Activated naive CD8-positive, alpha-beta T cell treated with anti-CD3 and anti-CD28 coated beads, Interleukin-2, amount 50 U/mL, for 24 hours (primary cell): ENCODE data around the gene WNT7A.

Experiments
- ATAC-seq: fragments of 150-1000 bp; cut with Tn5 transposase; one replicate; pipeline ENCODE4 v1.10.0; 2021
- DNase-seq: peaks from one replicate; pipeline ENCODE4 v3.0.0; 2021
- H3K27ac Mint-ChIP-seq: one replicate; pipeline ENCODE4 v1.8.0; 2021; ENCODE audit warnings: mild to moderate bottlenecking, mixed read lengths
- H3K27me3 Mint-ChIP-seq: one replicate; pipeline ENCODE4 v1.8.0; 2021; ENCODE audit warnings: mixed read lengths
- H3K36me3 Mint-ChIP-seq: one replicate; pipeline ENCODE4 v1.8.0; 2021; ENCODE audit warnings: low read depth, mixed read lengths
- H3K4me1 Mint-ChIP-seq: one replicate; pipeline ENCODE4 v1.8.0; 2021; ENCODE audit warnings: mixed read lengths
- H3K4me3 Mint-ChIP-seq: one replicate; pipeline ENCODE4 v1.8.0; 2021; ENCODE audit warnings: mild to moderate bottlenecking, moderate library complexity, mixed read lengths
- H3K9me3 Mint-ChIP-seq: one replicate; pipeline ENCODE4 v1.8.0; 2021; ENCODE audit warnings: mixed read lengths

The WNT7A gene

GRCh38 chr3:13877911-13878280 is 2.0 kb downstream of the WNT7A start:
- H3K27me3 Mint-ChIP-seq = peaks cover 42% of the 10 kb centered on the region
- no peaks in the 10 kb centered on the region for H3K36me3 Mint-ChIP-seq
- peak overlapping the region; percentile 66 for H3K4me3 Mint-ChIP-seq
- H3K9me3 Mint-ChIP-seq = no peaks in the 10 kb centered on the region
- DNase-seq = no peak
- peaks cover 3% of the 10 kb centered on the region for H3K4me1 Mint-ChIP-seq
- H3K27ac Mint-ChIP-seq = no peak overlapping the region
- ATAC-seq = no peak

DNA sequence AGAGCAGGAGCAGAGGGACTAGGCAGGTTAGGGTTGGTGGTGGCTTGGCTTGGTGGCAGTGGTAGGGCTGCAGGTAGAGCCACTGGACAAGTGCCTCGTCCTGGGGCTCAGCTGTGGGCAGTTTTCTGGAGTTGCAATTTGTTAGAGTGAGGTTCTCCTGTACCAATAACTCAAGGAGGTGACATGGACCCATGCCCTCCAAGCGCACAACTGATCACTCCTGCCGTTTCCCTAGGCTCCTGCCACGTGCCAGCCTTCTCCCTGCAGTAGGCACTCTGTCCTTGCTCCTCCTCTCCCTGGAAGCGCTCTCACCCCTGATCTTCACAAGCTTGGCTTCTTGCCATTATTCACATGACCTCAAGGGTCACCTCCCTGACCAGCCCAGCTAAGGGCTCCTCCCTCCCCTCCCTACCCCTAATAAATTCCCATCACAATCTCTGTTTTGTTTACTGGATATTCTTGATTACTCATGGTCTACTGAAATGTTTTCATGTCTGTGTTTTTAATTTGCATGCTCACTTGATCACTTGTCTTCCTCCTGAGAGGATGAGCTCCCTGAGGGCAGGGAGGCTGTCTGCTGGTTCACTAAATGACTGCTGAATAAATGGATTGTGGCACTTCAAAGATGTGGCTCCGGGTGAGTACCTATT is 3.3 kb downstream of the WNT7A start:
- Mint-ChIP-seq H3K27me3 (peaks cover 36% of the 10 kb centered on the region), H3K9me3 (no peaks in the 10 kb centered on the region), H3K27ac (no peak overlapping the region), H3K4me3 (no peak overlapping the region), H3K4me1 (peaks cover 3% of the 10 kb centered on the region), H3K36me3 (no peaks in the 10 kb centered on the region)
- no peak for DNase-seq
- ATAC-seq = no peak

- no peaks in the 10 kb centered on the region for H3K36me3 Mint-ChIP-seq
These were observed 5.0 kb downstream of the WNT7A start for GRCh38 chr3:13874891-13875290.

DNA sequence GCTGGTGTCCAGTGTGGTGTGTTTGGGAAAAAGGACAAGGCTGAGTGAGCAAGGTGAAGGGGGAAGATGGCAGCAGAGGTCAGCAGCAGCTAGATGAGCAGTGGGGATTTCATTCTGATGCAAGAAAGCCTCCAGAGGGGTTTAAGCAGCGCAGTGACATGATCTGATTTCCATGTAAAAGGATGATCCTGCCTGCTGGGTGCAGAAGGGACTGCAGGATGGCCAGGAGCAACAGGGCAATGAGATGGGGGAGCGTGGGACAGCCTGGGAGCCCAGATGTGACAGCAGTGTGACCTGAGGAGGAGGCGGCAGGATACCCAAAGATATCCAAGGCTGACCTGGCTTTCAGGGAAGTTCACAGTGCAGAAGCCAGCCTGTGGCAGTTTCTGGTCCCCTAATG is 6.1 kb downstream of the WNT7A start:
- H3K4me1 Mint-ChIP-seq = peaks cover 5% of the 10 kb centered on the region
- DNase-seq (no peak), ATAC-seq (no peak)
- H3K9me3 Mint-ChIP-seq = no peaks in the 10 kb centered on the region
- no peaks in the 10 kb centered on the region for H3K36me3 Mint-ChIP-seq
- no peak overlapping the region for H3K27ac Mint-ChIP-seq
- H3K27me3 Mint-ChIP-seq = peaks cover 24% of the 10 kb centered on the region
- H3K4me3 Mint-ChIP-seq = no peak overlapping the region

More at GRCh38 chr3:13874891-13875290, 5.0 kb downstream of the WNT7A start:
- ATAC-seq (no peak), DNase-seq (no peak)
- Mint-ChIP-seq H3K27me3 (peaks cover 29% of the 10 kb centered on the region), H3K27ac (no peak overlapping the region), H3K4me3 (no peak overlapping the region), H3K9me3 (no peaks in the 10 kb centered on the region), H3K4me1 (peaks cover 2% of the 10 kb centered on the region)

DNA sequence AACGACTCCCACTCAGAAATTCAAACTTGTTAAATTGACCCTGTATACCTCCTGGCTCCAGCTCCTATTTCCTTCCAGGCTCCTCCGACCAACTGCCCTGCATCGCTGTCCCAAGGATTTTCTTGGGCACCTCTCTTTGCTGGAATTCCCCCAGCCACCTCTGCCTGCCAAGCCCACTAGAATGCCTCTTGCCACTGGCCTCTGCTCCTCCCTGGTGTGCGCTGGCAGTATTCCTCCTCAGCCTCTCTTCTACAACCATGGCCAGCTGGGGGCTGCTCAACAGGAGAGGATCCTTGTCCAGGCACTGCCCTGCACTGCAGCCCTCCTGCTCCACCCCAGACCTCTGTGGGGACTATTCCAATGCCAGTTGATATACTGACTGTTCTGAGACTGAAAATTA is 7.4 kb downstream of the WNT7A start:
- Mint-ChIP-seq H3K27ac (no peak overlapping the region), H3K4me3 (no peak overlapping the region), H3K36me3 (no peaks in the 10 kb centered on the region), H3K9me3 (no peaks in the 10 kb centered on the region), H3K4me1 (peaks cover 11% of the 10 kb centered on the region), H3K27me3 (peaks cover 17% of the 10 kb centered on the region)
- ATAC-seq (no peak), DNase-seq (no peak)

DNA sequence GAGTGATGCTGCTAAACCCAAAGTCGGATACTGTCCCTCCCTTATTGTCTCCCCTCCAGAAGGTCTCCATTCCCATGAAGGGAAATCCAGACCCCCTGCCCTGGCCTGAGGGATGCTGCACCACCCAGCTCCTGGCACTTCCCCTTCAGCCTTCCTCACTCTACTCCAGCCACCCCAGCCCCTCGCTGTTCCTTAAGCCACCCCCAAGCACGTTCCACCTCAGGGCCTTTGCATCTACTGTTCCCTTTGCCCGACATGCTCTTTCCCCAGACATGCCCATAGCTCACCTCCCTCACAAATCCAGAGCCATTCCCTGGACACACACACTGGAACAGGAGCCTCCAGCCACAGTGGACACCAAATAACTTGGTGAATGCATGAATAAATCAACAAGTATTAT is 8.1 kb downstream of the WNT7A start:
- Mint-ChIP-seq H3K27ac (no peak overlapping the region), H3K36me3 (no peaks in the 10 kb centered on the region), H3K27me3 (peaks cover 12% of the 10 kb centered on the region), H3K9me3 (no peaks in the 10 kb centered on the region), H3K4me1 (peaks cover 18% of the 10 kb centered on the region), H3K4me3 (no peak overlapping the region)
- DNase-seq (no peak), ATAC-seq (no peak)

GRCh38 chr3:13870902-13871301 is 9.0 kb downstream of the WNT7A start:
- Mint-ChIP-seq H3K36me3 (no peaks in the 10 kb centered on the region), H3K27ac (no peak overlapping the region), H3K4me3 (no peak overlapping the region), H3K9me3 (no peaks in the 10 kb centered on the region), H3K27me3 (peaks cover 4% of the 10 kb centered on the region), H3K4me1 (peaks cover 27% of the 10 kb centered on the region)
- DNase-seq (no peak), ATAC-seq (no peak)

GRCh38 chr3:13869761-13870343 is 10.0 kb downstream of the WNT7A start:
- H3K27me3 Mint-ChIP-seq = peaks cover 2% of the 10 kb centered on the region
- H3K4me1 Mint-ChIP-seq = peaks cover 35% of the 10 kb centered on the region
- no peak overlapping the region for H3K4me3 Mint-ChIP-seq
- H3K9me3 Mint-ChIP-seq = no peaks in the 10 kb centered on the region
- no peaks in the 10 kb centered on the region for H3K36me3 Mint-ChIP-seq
- DNase-seq (no peak), ATAC-seq (no peak)
- H3K27ac Mint-ChIP-seq = no peak overlapping the region

GRCh38 chr3:13868844-13869724 is 10.8 kb downstream of the WNT7A start:
- no peak for ATAC-seq
- no peak for DNase-seq
- Mint-ChIP-seq H3K4me3 (no peak overlapping the region), H3K9me3 (no peaks in the 10 kb centered on the region), H3K4me1 (peaks cover 35% of the 10 kb centered on the region), H3K27ac (no peak overlapping the region), H3K36me3 (no peaks in the 10 kb centered on the region), H3K27me3 (peaks cover 2% of the 10 kb centered on the region)

DNA sequence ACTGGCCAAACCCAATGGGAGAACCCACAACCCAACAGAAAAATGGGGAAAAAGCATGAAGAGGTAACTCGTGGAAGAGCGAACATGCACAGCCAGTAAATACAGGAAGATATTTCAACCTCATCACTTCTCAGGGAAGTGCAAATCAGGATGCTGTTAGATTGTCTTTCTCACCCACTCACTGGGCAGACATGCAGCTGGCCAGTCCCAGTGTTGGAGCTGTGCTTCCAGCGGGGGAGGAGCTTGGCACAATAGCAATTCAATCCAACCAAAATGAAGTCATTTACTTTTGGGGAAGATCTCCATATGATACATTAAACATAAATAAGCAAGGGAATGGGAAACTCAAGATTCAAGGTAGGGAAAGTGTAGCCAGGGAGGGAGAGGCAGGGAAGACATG is 12.1 kb downstream of the WNT7A start:
- Mint-ChIP-seq H3K27ac (no peak overlapping the region), H3K4me1 (peaks cover 35% of the 10 kb centered on the region), H3K9me3 (no peaks in the 10 kb centered on the region), H3K4me3 (no peak overlapping the region), H3K36me3 (no peaks in the 10 kb centered on the region), H3K27me3 (peaks cover 2% of the 10 kb centered on the region)
- ATAC-seq = no peak
- DNase-seq = no peak

DNA sequence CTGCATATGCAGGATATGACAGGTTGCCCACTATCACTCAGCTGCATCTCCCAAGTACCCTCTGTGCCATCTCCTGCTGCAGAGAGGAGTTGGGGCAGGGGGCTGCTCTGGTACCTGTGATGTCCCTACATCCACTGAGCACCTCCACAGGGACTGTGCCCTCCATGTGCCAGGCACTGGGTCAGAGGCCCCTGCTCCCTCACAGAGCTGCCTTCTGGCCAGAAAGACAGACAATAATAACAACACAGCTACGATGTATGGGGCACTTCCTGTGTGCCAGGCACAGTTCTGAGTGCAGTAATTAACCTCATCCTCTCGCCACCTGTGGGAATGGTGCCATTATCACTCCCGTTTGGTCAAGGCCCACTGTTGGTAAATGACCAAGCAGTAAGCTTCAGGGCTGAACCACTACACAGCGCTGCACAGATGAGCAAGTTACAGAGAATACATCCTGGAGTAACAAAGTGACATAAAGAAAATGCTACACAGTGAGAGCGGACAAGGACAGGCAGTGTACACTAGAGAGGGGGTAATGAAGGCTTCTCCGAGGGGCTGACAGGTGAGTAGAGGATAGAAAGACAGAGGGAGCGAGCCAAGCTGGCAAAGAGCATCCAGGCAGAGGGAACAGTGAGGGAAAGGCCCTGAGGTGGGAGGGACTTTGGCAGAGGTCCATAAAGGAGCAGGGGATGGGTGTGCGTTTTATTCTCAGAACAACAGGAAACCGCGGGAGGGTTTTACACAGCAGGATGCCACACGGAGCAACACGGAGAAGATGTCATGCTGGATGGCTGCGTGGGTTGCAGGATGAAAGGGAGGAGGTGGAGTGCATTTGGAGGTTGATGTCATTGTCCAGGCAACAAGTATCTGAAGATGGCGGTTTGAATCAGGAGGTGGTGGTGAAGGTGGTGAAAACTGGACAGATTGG is 13.6 kb downstream of the WNT7A start:
- H3K27me3 Mint-ChIP-seq = peaks cover 2% of the 10 kb centered on the region
- H3K4me3 Mint-ChIP-seq = peak overlapping the region; percentile 4
- H3K4me1 Mint-ChIP-seq = peaks cover 35% of the 10 kb centered on the region
- DNase-seq = peak; percentile 41
- H3K9me3 Mint-ChIP-seq = no peaks in the 10 kb centered on the region
- peak; percentile 74 for ATAC-seq
- H3K36me3 Mint-ChIP-seq = no peaks in the 10 kb centered on the region
- peak overlapping the region; percentile 13 for H3K27ac Mint-ChIP-seq

- Mint-ChIP-seq H3K4me3 (no peak overlapping the region), H3K36me3 (no peaks in the 10 kb centered on the region), H3K27me3 (peaks cover 2% of the 10 kb centered on the region), H3K27ac (no peak overlapping the region), H3K9me3 (no peaks in the 10 kb centered on the region), H3K4me1 (peaks cover 35% of the 10 kb centered on the region)
- DNase-seq = no peak
- ATAC-seq = no peak
These were observed 14.3 kb downstream of the WNT7A start for GRCh38 chr3:13865581-13865980.

DNA sequence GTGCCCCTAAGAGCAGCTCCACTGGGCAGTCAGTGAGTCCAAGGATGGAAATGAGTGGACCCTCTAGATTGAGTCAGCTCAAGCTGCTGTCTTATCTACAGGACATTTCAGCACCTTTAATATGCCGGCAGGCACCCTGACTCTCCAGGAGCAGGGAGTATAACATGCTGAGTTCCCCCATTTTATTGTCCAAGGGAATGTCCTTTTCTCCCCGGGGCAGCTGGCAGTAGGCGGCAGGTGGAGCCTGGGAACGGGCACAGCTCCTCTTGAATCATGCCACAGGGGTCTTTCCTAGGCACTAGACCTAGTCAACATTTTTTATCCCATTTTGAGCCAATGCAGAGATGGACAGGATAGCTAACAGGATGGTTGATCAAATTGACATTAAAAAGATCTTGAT is 14.8 kb downstream of the WNT7A start:
- Mint-ChIP-seq H3K9me3 (no peaks in the 10 kb centered on the region), H3K27me3 (peaks cover 2% of the 10 kb centered on the region), H3K36me3 (no peaks in the 10 kb centered on the region), H3K4me1 (peaks cover 35% of the 10 kb centered on the region), H3K4me3 (no peak overlapping the region), H3K27ac (no peak overlapping the region)
- DNase-seq (no peak), ATAC-seq (no peak)

DNA sequence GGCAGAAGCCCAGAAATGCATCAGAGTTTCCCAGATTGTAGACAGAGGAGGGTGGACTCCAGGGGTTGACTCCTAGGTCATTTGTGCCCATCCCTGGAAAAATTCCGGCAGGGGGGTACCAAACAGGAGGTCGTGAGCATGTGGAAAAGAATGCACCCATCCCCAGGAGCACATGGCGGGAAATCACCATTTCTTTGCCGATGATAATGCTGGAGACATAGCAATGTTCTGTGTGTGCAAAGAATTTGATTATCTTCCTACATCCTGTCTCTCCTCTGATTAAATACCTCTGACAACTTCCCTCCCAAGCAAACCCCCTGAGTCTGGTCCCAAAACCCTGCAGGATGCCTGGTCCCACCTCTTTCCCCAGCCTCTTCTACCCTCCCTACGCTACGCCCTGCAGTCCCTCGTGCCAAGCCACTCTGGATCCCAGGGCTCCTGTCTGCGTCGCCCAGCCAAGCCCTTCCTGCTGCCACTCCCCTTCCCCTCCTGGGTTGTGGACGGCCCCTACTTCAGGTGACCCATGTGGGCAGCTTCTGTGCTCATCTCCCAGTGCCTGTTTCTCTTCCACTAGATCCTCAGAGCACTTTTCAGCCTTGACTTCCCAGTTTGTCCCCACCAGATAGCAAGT is 15.8 kb downstream of the WNT7A start:
- no peak overlapping the region for H3K27ac Mint-ChIP-seq
- H3K27me3 Mint-ChIP-seq = peaks cover 2% of the 10 kb centered on the region

More for the DNA sequence above, 15.8 kb downstream of the WNT7A start:
- H3K36me3 Mint-ChIP-seq = no peaks in the 10 kb centered on the region
- DNase-seq = no peak
- H3K4me1 Mint-ChIP-seq = peaks cover 34% of the 10 kb centered on the region
- no peak for ATAC-seq
- no peaks in the 10 kb centered on the region for H3K9me3 Mint-ChIP-seq
- no peak overlapping the region for H3K4me3 Mint-ChIP-seq
